Measurements from ENCODE around the gene KRT39. TPM values are rescaled to one million over a fixed set of nuclear protein-coding genes. Genes with fewer than 3 reads are reported as not detected.

The KRT39 gene
- total and polyA plus RNA-seq, 2 donors from 2014 or later: not detected

GRCh38 chr17:40949418-40949817 lies 17.3 kb downstream of the KRT39 start:
- Histone ChIP-seq H3K27ac (ENCODE audit: low read depth in 2 of 2, low read length in 2 of 2) (no peak overlapping the region), H3K9ac (ENCODE audit: low read length in 3 of 3) (no peak overlapping the region), H3K4me3 (ENCODE audit: low read length in 3 of 3) (no peak overlapping the region), H3K9me3 (ENCODE audit: control insufficient read depth in 2 of 3, insufficient read depth in 1 of 3, low read length in 3 of 3) (no peaks in the 10 kb centered on the region), H3K27me3 (ENCODE audit: control insufficient read depth, insufficient read depth, low read length) (no peaks in the 10 kb centered on the region), H3K4me1 (ENCODE audit: control insufficient read depth in 2 of 3, insufficient read depth in 2 of 3, low read depth in 1 of 3, low read length in 3 of 3) (no peaks in the 10 kb centered on the region), H3K36me3 (ENCODE audit: control insufficient read depth in 2 of 3, insufficient read depth in 3 of 3, low read length in 3 of 3) (no peaks in the 10 kb centered on the region)
- intact Hi-C loops (cut with DNase I): no loop called here
- no peak for TF ChIP-seq CTCF (IDR thresholded peaks at IDR 0.05; ENCODE audit: borderline replicate concordance, extremely low read depth, insufficient read depth)
- FAIRE-seq (no peak), DNase-seq (peak in 3 of 5 donors; percentile 29 to 77 (median 62))

GRCh38 chr17:40947929-40948328 lies 18.8 kb downstream of the KRT39 start:
- H3K4me1 ChIP-seq (ENCODE audit: control insufficient read depth in 2 of 3, insufficient read depth in 2 of 3, low read depth in 1 of 3, low read length in 3 of 3): no peaks in the 10 kb centered on the region
- no peak overlapping the region for H3K9ac ChIP-seq (ENCODE audit: low read length in 3 of 3)
- DNase-seq (no peak), FAIRE-seq (no peak)
- intact Hi-C loops (cut with DNase I): no loop called here
- H3K9me3 ChIP-seq (ENCODE audit: control insufficient read depth in 2 of 3, insufficient read depth in 1 of 3, low read length in 3 of 3): no peaks in the 10 kb centered on the region
- no peak for TF ChIP-seq CTCF (IDR thresholded peaks at IDR 0.05; ENCODE audit: borderline replicate concordance, extremely low read depth, insufficient read depth)
- H3K4me3 ChIP-seq (ENCODE audit: low read length in 3 of 3): no peak overlapping the region
- no peak overlapping the region for H3K27ac ChIP-seq (ENCODE audit: low read depth in 2 of 2, low read length in 2 of 2)
- no peaks in the 10 kb centered on the region for H3K27me3 ChIP-seq (ENCODE audit: control insufficient read depth, insufficient read depth, low read length)
- no peaks in the 10 kb centered on the region for H3K36me3 ChIP-seq (ENCODE audit: control insufficient read depth in 2 of 3, insufficient read depth in 3 of 3, low read length in 3 of 3)

- intact Hi-C loops (cut with DNase I): no loop called here
- Histone ChIP-seq H3K9me3 (ENCODE audit: control insufficient read depth in 2 of 3, insufficient read depth in 1 of 3, low read length in 3 of 3) (no peaks in the 10 kb centered on the region), H3K27me3 (ENCODE audit: control insufficient read depth, insufficient read depth, low read length) (no peaks in the 10 kb centered on the region), H3K4me1 (ENCODE audit: control insufficient read depth in 2 of 3, insufficient read depth in 2 of 3, low read depth in 1 of 3, low read length in 3 of 3) (no peaks in the 10 kb centered on the region), H3K9ac (ENCODE audit: low read length in 3 of 3) (no peak overlapping the region), H3K36me3 (ENCODE audit: control insufficient read depth in 2 of 3, insufficient read depth in 3 of 3, low read length in 3 of 3) (no peaks in the 10 kb centered on the region), H3K4me3 (ENCODE audit: low read length in 3 of 3) (no peak overlapping the region), H3K27ac (ENCODE audit: low read depth in 2 of 2, low read length in 2 of 2) (no peak overlapping the region)
- TF ChIP-seq CTCF (IDR thresholded peaks at IDR 0.05; ENCODE audit: borderline replicate concordance, extremely low read depth, insufficient read depth): no peak
- DNase-seq (no peak), FAIRE-seq (no peak)
These were observed 21.3 kb downstream of the KRT39 start for GRCh38 chr17:40945414-40945813.

- no peak overlapping the region for H3K9ac ChIP-seq (ENCODE audit: low read length in 3 of 3)
- TF ChIP-seq CTCF (IDR thresholded peaks at IDR 0.05; ENCODE audit: borderline replicate concordance, extremely low read depth, insufficient read depth): no peak
- intact Hi-C loops (cut with DNase I): no loop called here
- H3K9me3 ChIP-seq (ENCODE audit: control insufficient read depth in 2 of 3, insufficient read depth in 1 of 3, low read length in 3 of 3): no peaks in the 10 kb centered on the region
- H3K4me1 ChIP-seq (ENCODE audit: control insufficient read depth in 2 of 3, insufficient read depth in 2 of 3, low read depth in 1 of 3, low read length in 3 of 3): no peaks in the 10 kb centered on the region
- H3K4me3 ChIP-seq (ENCODE audit: low read length in 3 of 3): no peak overlapping the region
- DNase-seq: no peak
- FAIRE-seq: no peak
- H3K27me3 ChIP-seq (ENCODE audit: control insufficient read depth, insufficient read depth, low read length): no peaks in the 10 kb centered on the region
- no peaks in the 10 kb centered on the region for H3K36me3 ChIP-seq (ENCODE audit: control insufficient read depth in 2 of 3, insufficient read depth in 3 of 3, low read length in 3 of 3)
- H3K27ac ChIP-seq (ENCODE audit: low read depth in 2 of 2, low read length in 2 of 2): no peak overlapping the region
These were observed 22.2 kb downstream of the KRT39 start for GRCh38 chr17:40944531-40944930.
